Measurements from ENCODE around the gene TRMU.

TRMU gene

GRCh38 chr22:46336119-46337078, 885 bp downstream of the TRMU start:
- DNase-seq (ENCODE audit: low read depth in 2 of 2) = no peak

- DNase-seq (ENCODE audit: low read depth in 2 of 2) = no peak
Measured at GRCh38 chr22:46337870-46338269, 2.4 kb downstream of the TRMU start.

GRCh38 chr22:46338636-46339035, 3.1 kb downstream of the TRMU start:
- DNase-seq (ENCODE audit: low read depth in 2 of 2) = no peak

- DNase-seq (ENCODE audit: low read depth in 2 of 2) = no peak
Measured at GRCh38 chr22:46339956-46340355, 4.4 kb downstream of the TRMU start.

- DNase-seq (ENCODE audit: low read depth in 2 of 2) = no peak
Measured at GRCh38 chr22:46340676-46341075, 5.2 kb downstream of the TRMU start.

GRCh38 chr22:46346680-46347405, 11.3 kb downstream of the TRMU start:
- no peak for DNase-seq (ENCODE audit: low read depth in 2 of 2)

GRCh38 chr22:46347646-46348045, 12.1 kb downstream of the TRMU start:
- DNase-seq (ENCODE audit: low read depth in 2 of 2) = no peak

- no peak for DNase-seq (ENCODE audit: low read depth in 2 of 2)
Measured at GRCh38 chr22:46348099-46348695, 12.7 kb downstream of the TRMU start.

GRCh38 chr22:46349238-46349637, 13.7 kb downstream of the TRMU start:
- no peak for DNase-seq (ENCODE audit: low read depth in 2 of 2)

GRCh38 chr22:46349681-46350080, 14.2 kb downstream of the TRMU start:
- no peak for DNase-seq (ENCODE audit: low read depth in 2 of 2)

GRCh38 chr22:46350121-46350520, 14.6 kb downstream of the TRMU start:
- DNase-seq (ENCODE audit: low read depth in 2 of 2) = no peak

GRCh38 chr22:46350646-46351045, 15.1 kb downstream of the TRMU start:
- DNase-seq (ENCODE audit: low read depth in 2 of 2) = no peak

- DNase-seq (ENCODE audit: low read depth in 2 of 2) = no peak
Measured at GRCh38 chr22:46351131-46351735, 15.7 kb downstream of the TRMU start.

- no peak for DNase-seq (ENCODE audit: low read depth in 2 of 2)
Measured at GRCh38 chr22:46351767-46352166, 16.3 kb downstream of the TRMU start.

GRCh38 chr22:46352276-46352675, 16.8 kb downstream of the TRMU start:
- no peak for DNase-seq (ENCODE audit: low read depth in 2 of 2)

GRCh38 chr22:46352691-46353386, 17.3 kb downstream of the TRMU start:
- no peak for DNase-seq (ENCODE audit: low read depth in 2 of 2)

GRCh38 chr22:46353483-46354105, 18.1 kb downstream of the TRMU start:
- no peak for DNase-seq (ENCODE audit: low read depth in 2 of 2)

GRCh38 chr22:46354176-46354992, 18.9 kb downstream of the TRMU start:
- no peak for DNase-seq (ENCODE audit: low read depth in 2 of 2)

GRCh38 chr22:46354993-46355305, 19.4 kb downstream of the TRMU start:
- DNase-seq (ENCODE audit: low read depth in 2 of 2) = no peak

GRCh38 chr22:46355369-46355995, 20.0 kb downstream of the TRMU start:
- DNase-seq (ENCODE audit: low read depth in 2 of 2) = peak in 1 of 2 experiments; percentile 60

Measured in stimulated activated CD4-positive, alpha-beta T cell treated with anti-CD3 and anti-CD28 coated beads, Interleukin-12 subunit alpha, Interleukin-12 subunit beta, amount 100 ng/mL, for 24 hours (primary cell).